ENCODE measurements around the gene DRG2.

DRG2 gene

GRCh38 chr17:18143044-18143936 lies 55.5 kb downstream of the DRG2 start:
- no peak for DNase-seq (ENCODE audit: low read depth, low spot score)

GRCh38 chr17:18144261-18144660 lies 56.5 kb downstream of the DRG2 start:
- no peak for DNase-seq (ENCODE audit: low read depth, low spot score)

GRCh38 chr17:18144855-18145254 lies 57.1 kb downstream of the DRG2 start:
- no peak for DNase-seq (ENCODE audit: low read depth, low spot score)

- no peak for DNase-seq (ENCODE audit: low read depth, low spot score)
Observed at GRCh38 chr17:18145811-18146210, 58.1 kb downstream of the DRG2 start.

- DNase-seq (ENCODE audit: low read depth, low spot score) = no peak
Observed at GRCh38 chr17:18146259-18146658, 58.5 kb downstream of the DRG2 start.

DNA sequence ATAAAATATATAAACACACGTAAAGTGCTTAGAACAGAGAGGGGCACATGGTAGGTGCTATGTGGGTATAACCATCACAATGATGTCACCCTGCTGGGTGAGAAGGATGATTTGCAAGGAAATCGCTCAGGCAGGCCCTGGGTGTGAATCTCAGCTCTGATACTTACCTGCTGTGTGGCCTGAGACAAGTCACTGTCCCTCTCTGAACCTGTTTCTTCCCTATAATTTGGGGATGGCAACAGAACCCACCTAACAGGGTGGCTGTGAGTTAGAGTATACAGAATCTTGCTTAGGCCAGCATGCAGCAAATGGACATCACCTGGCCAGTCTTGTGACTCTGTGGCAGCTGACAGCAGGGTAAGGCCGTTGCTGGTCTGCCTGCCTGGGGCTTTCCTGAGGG lies 59.2 kb downstream of the DRG2 start:
- no peak for DNase-seq (ENCODE audit: low read depth, low spot score)

DNA sequence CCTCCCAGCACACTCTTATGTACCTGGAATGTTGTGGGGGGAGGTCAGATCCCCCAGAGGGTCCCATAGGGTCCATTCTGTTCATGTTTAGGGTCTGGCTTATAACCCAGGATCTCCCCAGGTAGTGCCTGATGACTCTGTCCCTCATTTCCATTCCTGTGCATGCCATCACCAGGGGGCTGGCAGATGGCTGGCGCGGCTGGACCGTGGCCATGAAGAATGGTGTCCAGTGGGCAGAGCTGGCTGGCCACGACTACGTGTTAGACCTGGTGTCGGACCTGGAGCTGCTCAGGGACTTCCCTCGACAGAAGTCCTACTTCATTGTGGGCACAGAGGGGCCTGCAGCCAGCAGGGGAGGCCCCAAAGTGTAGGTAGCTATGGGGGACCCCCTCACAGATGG lies 60.8 kb downstream of the DRG2 start:
- no peak for DNase-seq (ENCODE audit: low read depth, low spot score)

- DNase-seq (ENCODE audit: low read depth, low spot score) = no peak
Observed at GRCh38 chr17:18151290-18151689, 63.5 kb downstream of the DRG2 start.

DNA sequence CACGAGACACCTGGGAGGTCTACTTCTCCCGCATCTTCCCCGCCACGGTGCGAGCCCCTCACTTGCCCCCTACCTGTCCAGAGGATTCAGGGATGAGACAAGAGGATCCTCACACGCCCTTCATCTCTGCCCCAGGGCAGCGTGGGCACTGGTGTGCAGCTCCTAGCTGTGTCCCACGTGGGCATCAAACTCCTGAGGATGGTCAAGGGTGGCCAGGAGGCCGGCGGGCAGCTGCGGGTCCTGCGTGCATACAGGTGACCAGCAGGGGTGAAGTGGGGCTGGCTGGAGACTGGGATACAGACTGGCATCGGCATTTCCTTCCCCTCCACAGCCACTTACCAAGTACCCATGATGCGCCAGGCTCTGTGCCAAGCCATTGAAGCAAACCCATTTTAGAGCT lies 67.4 kb downstream of the DRG2 start:
- no peak for DNase-seq (ENCODE audit: low read depth, low spot score)

DNA sequence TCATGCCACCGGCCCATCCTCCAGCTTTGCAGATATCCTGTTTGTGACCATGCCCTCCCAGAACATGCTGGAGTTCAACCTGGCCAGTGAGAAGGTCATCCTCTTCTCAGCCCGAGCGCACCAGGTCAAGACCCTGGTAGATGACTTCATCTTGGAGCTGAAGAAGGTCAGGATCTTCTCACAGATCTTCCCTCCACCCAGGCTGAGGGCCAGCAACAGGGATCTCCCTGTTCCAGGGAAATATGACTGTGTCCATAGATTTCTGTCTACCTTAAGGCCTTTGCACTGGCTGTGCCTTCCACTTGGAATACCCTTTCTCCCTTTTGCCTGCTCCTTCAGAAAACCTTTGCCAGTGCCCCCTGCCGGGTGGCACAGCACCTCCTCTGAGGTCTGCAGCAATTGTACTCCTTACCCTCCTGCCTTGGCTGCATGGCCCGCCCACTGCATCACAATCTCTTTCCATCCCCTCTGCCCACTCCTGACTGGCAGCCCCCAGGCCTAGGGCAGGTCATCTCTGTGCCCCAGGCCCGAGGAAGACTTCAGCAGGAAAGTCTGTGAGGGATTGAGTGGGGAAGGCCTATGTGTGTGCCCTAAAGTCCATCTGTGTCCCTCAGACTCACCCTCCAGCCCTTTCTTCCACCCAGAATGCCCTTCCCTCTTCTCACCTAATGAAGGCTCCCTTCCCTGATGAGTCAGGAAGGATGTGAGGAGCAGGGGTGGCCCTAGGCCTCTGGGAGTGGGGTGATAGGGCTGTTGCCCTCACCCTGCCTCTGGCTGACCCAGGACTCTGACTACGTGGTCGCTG lies 68.6 kb downstream of the DRG2 start:
- no peak for DNase-seq (ENCODE audit: low read depth, low spot score)

GRCh38 chr17:18156976-18157280 lies 69.2 kb downstream of the DRG2 start:
- no peak for DNase-seq (ENCODE audit: low read depth, low spot score)
